PC-3 (cell line): ENCODE data around the gene SCAF8. TPM values are rescaled to one million over a fixed set of nuclear protein-coding genes. Genes with fewer than 3 reads are reported as not detected.

Experiments
- ATAC-seq: fragments of 200-7000 bp; cut with Tn5 transposase; 2 replicates; pipeline ENCODE4 v1.9.1; 2020; ENCODE audit warnings: mild to moderate bottlenecking, moderate library complexity
- BruUV-seq: library from RNA; stranded (reverse); fragments of 400-500 nt; replicated peaks from 2 replicates; lab custom pipeline; 2021; lab: Mats Ljungman, UMichigan
- CTCF ChIA-PET: fragments of 300-600 bp; sonication (Branson Sonifier 250); formaldehyde crosslinking; loops from one replicate; lab custom pipeline; 2022; ENCODE audit warnings: antibody characterized with exemption; lab: Charles Lee
- POLR2A ChIA-PET: fragments of 300-600 bp; sonication (Branson Sonifier 250); formaldehyde crosslinking; loops from one replicate; lab custom pipeline; 2022; ENCODE audit warnings: antibody characterized with exemption; ENCODE audit not compliant: unreplicated experiment; lab: Charles Lee
- DNase-seq: peaks from one replicate; pipeline ENCODE4 v3.0.0-alpha.2; 2015
- H2AFZ ChIP-seq: fragments of 300-600 bp; sonication (generic); 2 replicates; pipeline ENCODE4 v1.6.0; 2016; ENCODE audit warnings: antibody characterized with exemption, low read length
- H3F3A ChIP-seq: fragments of 300-600 bp; sonication (generic); one replicate; pipeline ENCODE4 v1.6.0; 2017; ENCODE audit warnings: antibody characterized with exemption, low read length, control low read depth, mild to moderate bottlenecking; ENCODE audit not compliant: unreplicated experiment
- H3K27ac ChIP-seq: fragments of 300-600 bp; sonication (generic); 2 replicates; pipeline ENCODE4 v1.5.1; 2016; ENCODE audit warnings: mild to moderate bottlenecking, low read length
- H3K27me3 ChIP-seq: fragments of 300-600 bp; sonication (generic); 2 replicates; pipeline ENCODE4 v1.6.1; 2016; ENCODE audit warnings: low read length, mixed read lengths
- H3K36me3 ChIP-seq: fragments of 300-600 bp; sonication (generic); 2 replicates; pipeline ENCODE4 v1.6.1; 2016; ENCODE audit warnings: low read depth, mixed run types, low read length, mixed read lengths
- H3K4me1 ChIP-seq: fragments of 300-600 bp; sonication (generic); 2 replicates; pipeline ENCODE4 v1.5.1; 2016; ENCODE audit warnings: low read length; ENCODE audit not compliant: insufficient read depth
- H3K4me2 ChIP-seq: fragments of 300-600 bp; sonication (generic); 2 replicates; pipeline ENCODE4 v1.6.0; 2016; ENCODE audit warnings: low read length
- H3K4me3 ChIP-seq: fragments of 300-600 bp; sonication (generic); 2 replicates; pipeline ENCODE4 v1.5.1; 2016; ENCODE audit warnings: mild to moderate bottlenecking, low read length, mixed read lengths
- H3K79me2 ChIP-seq: fragments of 300-600 bp; sonication (generic); 2 replicates; pipeline ENCODE4 v1.6.1; 2017; ENCODE audit warnings: low read length, mixed read lengths
- H3K9ac ChIP-seq: fragments of 300-600 bp; sonication (generic); 2 replicates; pipeline ENCODE4 v1.6.0; 2016; ENCODE audit warnings: mild to moderate bottlenecking, low read length
- H3K9me2 ChIP-seq: fragments of 300-600 bp; sonication (generic); replicated peaks from 2 replicates; pipeline ENCODE4 v1.6.1; 2016; ENCODE audit warnings: mixed run types, low read length, mixed read lengths
- H3K9me3 ChIP-seq: fragments of 300-600 bp; sonication (generic); 2 replicates; pipeline ENCODE4 v1.6.1; 2016; ENCODE audit warnings: low read length, mixed read lengths
- H4K20me1 ChIP-seq: fragments of 300-600 bp; sonication (generic); 2 replicates; pipeline ENCODE4 v1.6.1; 2016; ENCODE audit warnings: low read length, mixed read lengths
- EZH2 ChIP-seq: fragments of 300-600 bp; sonication (generic); IDR thresholded peaks from one replicate; pipeline ENCODE4 v1.6.1; 2017; ENCODE audit warnings: antibody characterized with exemption, mild to moderate bottlenecking, low read length; ENCODE audit not compliant: unreplicated experiment
- EZH2phosphoT487 ChIP-seq: fragments of 300-600 bp; sonication (generic); IDR thresholded peaks from 2 replicates; pipeline ENCODE4 v1.6.1; 2018; ENCODE audit warnings: mild to moderate bottlenecking, antibody characterized with exemption, low read length, borderline replicate concordance
- intact Hi-C: fragments of 100-400 bp; cut with micrococcal nuclease; formaldehyde crosslinking; loops from 2 replicates; pipeline ENCODE4 v1.9.0; 2023
- total RNA-seq: library from RNA; depleted of rRNA; stranded (reverse); fragments of >200 nt; gene quantifications from 2 replicates; pipeline ENCODE4 v1.2.3, GENCODE V29; 2014
- TF ChIP-seq, protein P1 (sequence below): fragments of 300-600 bp; sonication (generic); conservative IDR thresholded peaks from 2 replicates; pipeline ENCODE4 v1.5.1; 2017; ENCODE audit warnings: antibody characterized with exemption, low read depth, mild to moderate bottlenecking, low read length

Gene SCAF8
- total RNA-seq, 1 experiment from 2014 or later: 11.9 TPM

DNA sequence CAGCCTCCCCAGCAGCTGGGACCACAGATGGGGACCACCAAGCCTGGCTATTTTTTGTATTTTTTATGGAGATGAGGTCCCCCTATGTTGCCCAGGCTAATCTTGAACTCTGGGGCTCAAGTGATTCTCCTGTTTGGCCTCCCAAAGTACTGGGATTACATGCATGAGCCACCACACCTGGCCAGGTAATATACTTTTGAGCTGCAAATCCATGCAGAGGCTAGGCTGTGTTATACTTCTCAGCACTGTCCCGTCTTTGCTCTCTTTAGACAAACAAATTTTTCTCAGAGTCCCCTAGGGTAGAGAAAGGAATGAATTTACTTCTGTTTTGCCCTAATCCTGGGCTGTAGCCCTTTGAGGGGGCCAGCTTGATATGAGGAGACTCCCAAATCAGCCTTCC, 13.4 kb upstream of the SCAF8 start:
- Histone ChIP-seq H3K4me1 (peaks cover 5% of the 10 kb centered on the region; the same call in 1 of the 2 replicates), H2AFZ (no peak overlapping the region), H3K79me2 (no peaks in the 10 kb centered on the region), H3K9me2 (no peaks in the 10 kb centered on the region), H3K4me2 (no peak overlapping the region), H3K27me3 (no peaks in the 10 kb centered on the region), H3K27ac (no peak overlapping the region), H3K4me3 (no peak overlapping the region), H3K36me3 (no peaks in the 10 kb centered on the region), H3K9ac (no peak overlapping the region), H3F3A (no peaks in the 10 kb centered on the region), H3K9me3 (no peaks in the 10 kb centered on the region), H4K20me1 (no peaks in the 10 kb centered on the region)
- ATAC-seq: no peak
- CTCF ChIA-PET: no interaction called here
- DNase-seq: no peak
- no peak for TF ChIP-seq EZH2phosphoT487
- TF ChIP-seq, protein P1, sequence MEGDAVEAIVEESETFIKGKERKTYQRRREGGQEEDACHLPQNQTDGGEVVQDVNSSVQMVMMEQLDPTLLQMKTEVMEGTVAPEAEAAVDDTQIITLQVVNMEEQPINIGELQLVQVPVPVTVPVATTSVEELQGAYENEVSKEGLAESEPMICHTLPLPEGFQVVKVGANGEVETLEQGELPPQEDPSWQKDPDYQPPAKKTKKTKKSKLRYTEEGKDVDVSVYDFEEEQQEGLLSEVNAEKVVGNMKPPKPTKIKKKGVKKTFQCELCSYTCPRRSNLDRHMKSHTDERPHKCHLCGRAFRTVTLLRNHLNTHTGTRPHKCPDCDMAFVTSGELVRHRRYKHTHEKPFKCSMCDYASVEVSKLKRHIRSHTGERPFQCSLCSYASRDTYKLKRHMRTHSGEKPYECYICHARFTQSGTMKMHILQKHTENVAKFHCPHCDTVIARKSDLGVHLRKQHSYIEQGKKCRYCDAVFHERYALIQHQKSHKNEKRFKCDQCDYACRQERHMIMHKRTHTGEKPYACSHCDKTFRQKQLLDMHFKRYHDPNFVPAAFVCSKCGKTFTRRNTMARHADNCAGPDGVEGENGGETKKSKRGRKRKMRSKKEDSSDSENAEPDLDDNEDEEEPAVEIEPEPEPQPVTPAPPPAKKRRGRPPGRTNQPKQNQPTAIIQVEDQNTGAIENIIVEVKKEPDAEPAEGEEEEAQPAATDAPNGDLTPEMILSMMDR: no peak
- no peak for TF ChIP-seq EZH2
- no TSS peak for BruUV-seq
- POLR2A ChIA-PET: interaction anchor here (0.7 kb wide), 1 partner anchor 133 kb away, joined by 6 read pairs; no protein-coding TSS in a partner anchor
- intact Hi-C loops: no loop called here

DNA sequence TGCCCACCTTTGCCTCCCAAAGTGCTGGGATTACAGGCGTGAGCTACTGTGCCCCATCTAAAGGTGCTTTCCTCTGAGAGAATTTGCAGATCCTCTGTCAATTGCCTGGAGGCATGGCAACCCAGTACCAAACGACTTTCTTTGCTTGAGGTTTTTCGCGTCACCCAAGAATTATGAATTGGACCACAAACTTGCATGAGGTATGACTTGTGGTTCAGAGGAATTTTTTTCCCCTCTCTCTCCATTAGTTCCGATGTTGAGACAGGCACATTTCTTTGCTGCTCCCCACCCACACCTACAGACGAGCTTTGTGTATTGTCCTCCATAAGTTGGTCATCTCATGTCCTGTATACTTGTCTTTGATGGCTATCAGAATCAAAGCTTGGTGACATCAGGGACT, 11.8 kb upstream of the SCAF8 start:
- ATAC-seq (peak; percentile 51), DNase-seq (peak; percentile 85)
- Histone ChIP-seq H2AFZ (no peak overlapping the region), H3K79me2 (no peaks in the 10 kb centered on the region), H3K9ac (no peak overlapping the region), H3K9me3 (no peaks in the 10 kb centered on the region), H3K36me3 (no peaks in the 10 kb centered on the region), H3K4me2 (0 out of 2 replicates have a peak overlapping the region, but pooled peaks have one; percentile 46), H3K4me1 (peaks cover 5% of the 10 kb centered on the region; the same call in 1 of the 2 replicates), H3K4me3 (no peak overlapping the region), H3K9me2 (no peaks in the 10 kb centered on the region), H3F3A (no peaks in the 10 kb centered on the region), H3K27me3 (no peaks in the 10 kb centered on the region), H4K20me1 (no peaks in the 10 kb centered on the region), H3K27ac (peak overlapping the region; percentile 45; the same call in 1 of the 2 replicates)
- ChIA-PET CTCF (no interaction called here), POLR2A (no interaction called here)
- intact Hi-C loops: no loop called here
- BruUV-seq: no TSS peak
- TF ChIP-seq EZH2 (no peak), EZH2phosphoT487 (no peak)
- TF ChIP-seq, protein P1: no peak

DNA sequence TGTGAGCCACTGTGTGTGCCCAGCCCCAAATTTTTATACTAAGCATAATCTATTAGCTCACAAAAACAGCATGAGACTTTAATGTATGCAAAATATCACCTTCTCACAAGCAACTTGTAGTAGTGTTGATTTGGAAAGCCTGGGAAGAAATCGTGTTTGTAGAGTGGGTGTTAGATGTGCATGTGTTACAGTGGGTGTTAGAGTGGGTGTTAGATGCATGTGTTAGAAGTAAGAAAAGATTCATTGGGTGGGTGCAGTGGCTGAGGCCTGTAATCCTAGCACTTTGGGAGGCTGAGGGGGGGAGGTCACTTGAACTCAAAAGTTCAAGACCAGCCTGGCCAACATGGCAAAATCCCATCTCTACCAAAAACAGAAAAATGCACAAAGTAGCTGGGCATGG, 6.3 kb upstream of the SCAF8 start:
- POLR2A ChIA-PET: no interaction called here
- DNase-seq (no peak), ATAC-seq (no peak)
- no peak overlapping the region for H2AFZ ChIP-seq
- TF ChIP-seq, protein P1: no peak
- TF ChIP-seq EZH2phosphoT487 (no peak), EZH2 (no peak)
- H3K27ac ChIP-seq: no peak overlapping the region
- H3K4me3 ChIP-seq: no peak overlapping the region
- H3K9me3 ChIP-seq: no peaks in the 10 kb centered on the region
- no peaks in the 10 kb centered on the region for H3F3A ChIP-seq
- H3K79me2 ChIP-seq: no peaks in the 10 kb centered on the region
- no peaks in the 10 kb centered on the region for H4K20me1 ChIP-seq
- CTCF ChIA-PET: no interaction called here
- no peaks in the 10 kb centered on the region for H3K27me3 ChIP-seq
- no peak overlapping the region for H3K4me2 ChIP-seq
- intact Hi-C loops: no loop called here
- no peaks in the 10 kb centered on the region for H3K36me3 ChIP-seq
- H3K9ac ChIP-seq: no peak overlapping the region
- BruUV-seq: no TSS peak
- no peaks in the 10 kb centered on the region for H3K9me2 ChIP-seq
- peaks cover 15% of the 10 kb centered on the region for H3K4me1 ChIP-seq
